ENCODE data around the gene ITGB7. TPM values are rescaled to one million over a fixed set of nuclear protein-coding genes. Genes with fewer than 3 reads are reported as not detected.

ITGB7 gene
- total RNA-seq (18.9 TPM), polyA plus RNA-seq (9.5 TPM)
- long read RNA-seq, donor 1, result 0 reads
- long read RNA-seq, donor 2, result 0 reads
- long read RNA-seq, donor 3, partial matches to known transcripts, result 11 of 12 reads
- long read RNA-seq, donor 3, other reads (novel, unspliced or antisense), result 0 of 12 reads
- long read RNA-seq, donor 4, partial matches to known transcripts, result 5 of 6 reads
- long read RNA-seq, donor 4, other reads (novel, unspliced or antisense), result 0 of 6 reads
- long read RNA-seq, donor 5, partial matches to known transcripts, result 18 of 22 reads
- long read RNA-seq, donor 5, other reads (novel, unspliced or antisense), result 0 of 22 reads
- long read RNA-seq, donor 6, partial matches to known transcripts, result 0 of 1 reads
- long read RNA-seq, donor 6, other reads (novel, unspliced or antisense), result 0 of 1 reads
- long read RNA-seq, donor 7, partial matches to known transcripts, result 9 of 10 reads
- long read RNA-seq, donor 7, other reads (novel, unspliced or antisense), result 0 of 10 reads
- long read RNA-seq, donor 8, partial matches to known transcripts, result 5 of 5 reads
- long read RNA-seq, donor 8, other reads (novel, unspliced or antisense), result 0 of 5 reads
- long read RNA-seq, donor 9, partial matches to known transcripts, result 5 of 6 reads
- long read RNA-seq, donor 9, other reads (novel, unspliced or antisense), result 0 of 6 reads
- long read RNA-seq, donor 10, partial matches to known transcripts, result 0 of 5 reads
- long read RNA-seq, donor 10, other reads (novel, unspliced or antisense), result 0 of 5 reads

- 14% methylated on average over 5 of the region's 5 CpGs for WGBS
- Histone ChIP-seq H3K27ac (ENCODE audit: low read depth in 1 of 2, low read length in 1 of 2) (peak within 1 kb of the TSS; percentile 59 to 67), H3K36me3 (ENCODE audit: control insufficient read depth in 2 of 2, insufficient read depth in 2 of 2, low read length in 1 of 2) (peaks cover 4 to 7% of the 10 kb centered on the region in 2 donors), H3K4me3 (ENCODE audit: low read length in 2 of 2) (peak within 1 kb of the TSS; percentile 14 to 31), H3K27me3 (ENCODE audit: control insufficient read depth in 2 of 2, insufficient read depth in 1 of 2, low read length in 1 of 2) (no peaks in the 10 kb centered on the region), H3K4me1 (ENCODE audit: control insufficient read depth in 2 of 2, insufficient read depth in 2 of 2, low read length in 2 of 2) (peaks cover 9 to 39% of the 10 kb centered on the region in 2 donors), H3K9me3 (ENCODE audit: control insufficient read depth in 2 of 2, insufficient read depth in 1 of 2, low read length in 1 of 2) (no peaks in the 10 kb centered on the region)
- DNase-seq (ENCODE audit: low read depth in 6 of 9, low spot score in 9 of 9), result peak in 3 of 9 donors; percentile 51 to 81 (median 71)
Measured at GRCh38 chr12:53207042-53207441, at the start of gene ITGB7. TSS of gene ITGB7 (minus strand) at chr12:53207251. CDS start at chr12:53200443, 6,808 bp downstream.

- peak in 1 of 9 donors; percentile 35 for DNase-seq (ENCODE audit: low read depth in 6 of 9, low spot score in 9 of 9)
- H3K9me3 ChIP-seq (ENCODE audit: control insufficient read depth in 2 of 2, insufficient read depth in 1 of 2, low read length in 1 of 2), result no peaks in the 10 kb centered on the region
- 65% methylated on average over 3 of the region's 3 CpGs for WGBS
- H3K4me1 ChIP-seq (ENCODE audit: control insufficient read depth in 2 of 2, insufficient read depth in 2 of 2, low read length in 2 of 2), result peaks cover 16 to 34% of the 10 kb centered on the region in 2 donors
- peaks cover 10 to 13% of the 10 kb centered on the region in 2 donors for H3K36me3 ChIP-seq (ENCODE audit: control insufficient read depth in 2 of 2, insufficient read depth in 2 of 2, low read length in 1 of 2)
- no peaks in the 10 kb centered on the region for H3K27me3 ChIP-seq (ENCODE audit: control insufficient read depth in 2 of 2, insufficient read depth in 1 of 2, low read length in 1 of 2)
- H3K27ac ChIP-seq (ENCODE audit: low read depth in 1 of 2, low read length in 1 of 2), result no peak overlapping the region
- no peak overlapping the region for H3K4me3 ChIP-seq (ENCODE audit: low read length in 2 of 2)
Measured at GRCh38 chr12:53255996-53256395, 48.9 kb upstream of the ITGB7 start.

- peaks cover 10 to 13% of the 10 kb centered on the region in 2 donors for H3K36me3 ChIP-seq (ENCODE audit: control insufficient read depth in 2 of 2, insufficient read depth in 2 of 2, low read length in 1 of 2)
- no peak overlapping the region for H3K27ac ChIP-seq (ENCODE audit: low read depth in 1 of 2, low read length in 1 of 2)
- no peaks in the 10 kb centered on the region for H3K27me3 ChIP-seq (ENCODE audit: control insufficient read depth in 2 of 2, insufficient read depth in 1 of 2, low read length in 1 of 2)
- H3K9me3 ChIP-seq (ENCODE audit: control insufficient read depth in 2 of 2, insufficient read depth in 1 of 2, low read length in 1 of 2), result no peaks in the 10 kb centered on the region
- DNase-seq (ENCODE audit: low read depth in 6 of 9, low spot score in 9 of 9), result no peak
- WGBS, result 94% methylated on average over 1 of the region's 1 CpG
- peaks cover 16 to 35% of the 10 kb centered on the region in 2 donors for H3K4me1 ChIP-seq (ENCODE audit: control insufficient read depth in 2 of 2, insufficient read depth in 2 of 2, low read length in 2 of 2)
- no peak overlapping the region for H3K4me3 ChIP-seq (ENCODE audit: low read length in 2 of 2)
Measured at GRCh38 chr12:53254816-53255545, 47.9 kb upstream of the ITGB7 start.

GRCh38 chr12:53253298-53253697 is 46.2 kb upstream of the ITGB7 start:
- H3K4me1 ChIP-seq (ENCODE audit: control insufficient read depth in 2 of 2, insufficient read depth in 2 of 2, low read length in 2 of 2), result peaks cover 16 to 35% of the 10 kb centered on the region in 2 donors
- WGBS, result 97% methylated on average over 13 of the region's 13 CpGs
- no peaks in the 10 kb centered on the region for H3K27me3 ChIP-seq (ENCODE audit: control insufficient read depth in 2 of 2, insufficient read depth in 1 of 2, low read length in 1 of 2)
- peaks cover 10 to 13% of the 10 kb centered on the region in 2 donors for H3K36me3 ChIP-seq (ENCODE audit: control insufficient read depth in 2 of 2, insufficient read depth in 2 of 2, low read length in 1 of 2)
- no peak for DNase-seq (ENCODE audit: low read depth in 6 of 9, low spot score in 9 of 9)
- no peaks in the 10 kb centered on the region for H3K9me3 ChIP-seq (ENCODE audit: control insufficient read depth in 2 of 2, insufficient read depth in 1 of 2, low read length in 1 of 2)
- no peak overlapping the region for H3K27ac ChIP-seq (ENCODE audit: low read depth in 1 of 2, low read length in 1 of 2)
- no peak overlapping the region for H3K4me3 ChIP-seq (ENCODE audit: low read length in 2 of 2)

GRCh38 chr12:53252349-53252916 is 45.4 kb upstream of the ITGB7 start:
- H3K9me3 ChIP-seq (ENCODE audit: control insufficient read depth in 2 of 2, insufficient read depth in 1 of 2, low read length in 1 of 2), result no peaks in the 10 kb centered on the region
- no peak for DNase-seq (ENCODE audit: low read depth in 6 of 9, low spot score in 9 of 9)
- H3K36me3 ChIP-seq (ENCODE audit: control insufficient read depth in 2 of 2, insufficient read depth in 2 of 2, low read length in 1 of 2), result peaks cover 10 to 13% of the 10 kb centered on the region in 2 donors
- H3K27me3 ChIP-seq (ENCODE audit: control insufficient read depth in 2 of 2, insufficient read depth in 1 of 2, low read length in 1 of 2), result no peaks in the 10 kb centered on the region
- peak overlapping the region; percentile 2 to 89 for H3K27ac ChIP-seq (ENCODE audit: low read depth in 1 of 2, low read length in 1 of 2)
- H3K4me3 ChIP-seq (ENCODE audit: low read length in 2 of 2), result peak overlapping the region; percentile 78 to 90
- 19% methylated on average over 19 of the region's 19 CpGs for WGBS
- H3K4me1 ChIP-seq (ENCODE audit: control insufficient read depth in 2 of 2, insufficient read depth in 2 of 2, low read length in 2 of 2), result peaks cover 16 to 35% of the 10 kb centered on the region in 2 donors

- H3K4me3 ChIP-seq (ENCODE audit: low read length in 2 of 2), result peak overlapping the region; percentile 78 to 90
- peak overlapping the region; percentile 29 to 89 for H3K27ac ChIP-seq (ENCODE audit: low read depth in 1 of 2, low read length in 1 of 2)
- peaks cover 16 to 35% of the 10 kb centered on the region in 2 donors for H3K4me1 ChIP-seq (ENCODE audit: control insufficient read depth in 2 of 2, insufficient read depth in 2 of 2, low read length in 2 of 2)
- no peaks in the 10 kb centered on the region for H3K27me3 ChIP-seq (ENCODE audit: control insufficient read depth in 2 of 2, insufficient read depth in 1 of 2, low read length in 1 of 2)
- WGBS, result 2% methylated on average over 51 of the region's 51 CpGs
- peak in 5 of 9 donors; percentile 54 to 81 (median 64) for DNase-seq (ENCODE audit: low read depth in 6 of 9, low spot score in 9 of 9)
- H3K9me3 ChIP-seq (ENCODE audit: control insufficient read depth in 2 of 2, insufficient read depth in 1 of 2, low read length in 1 of 2), result no peaks in the 10 kb centered on the region
- peaks cover 10 to 13% of the 10 kb centered on the region in 2 donors for H3K36me3 ChIP-seq (ENCODE audit: control insufficient read depth in 2 of 2, insufficient read depth in 2 of 2, low read length in 1 of 2)
Measured at GRCh38 chr12:53251477-53252348, 44.7 kb upstream of the ITGB7 start.

GRCh38 chr12:53245286-53245685 is 38.2 kb upstream of the ITGB7 start:
- peaks cover 0 to 9% of the 10 kb centered on the region in 2 donors for H3K27me3 ChIP-seq (ENCODE audit: control insufficient read depth in 2 of 2, insufficient read depth in 1 of 2, low read length in 1 of 2)
- H3K36me3 ChIP-seq (ENCODE audit: control insufficient read depth in 2 of 2, insufficient read depth in 2 of 2, low read length in 1 of 2), result no peaks in the 10 kb centered on the region
- no peaks in the 10 kb centered on the region for H3K4me1 ChIP-seq (ENCODE audit: control insufficient read depth in 2 of 2, insufficient read depth in 2 of 2, low read length in 2 of 2)
- H3K27ac ChIP-seq (ENCODE audit: low read depth in 1 of 2, low read length in 1 of 2), result no peak overlapping the region
- no peak overlapping the region for H3K4me3 ChIP-seq (ENCODE audit: low read length in 2 of 2)
- no peak for DNase-seq (ENCODE audit: low read depth in 6 of 9, low spot score in 9 of 9)
- H3K9me3 ChIP-seq (ENCODE audit: control insufficient read depth in 2 of 2, insufficient read depth in 1 of 2, low read length in 1 of 2), result no peaks in the 10 kb centered on the region
- WGBS, result 93% methylated on average over 3 of the region's 3 CpGs

GRCh38 chr12:53244337-53244736 is 37.3 kb upstream of the ITGB7 start:
- no peak overlapping the region for H3K27ac ChIP-seq (ENCODE audit: low read depth in 1 of 2, low read length in 1 of 2)
- no peak for DNase-seq (ENCODE audit: low read depth in 6 of 9, low spot score in 9 of 9)
- no peak overlapping the region for H3K4me3 ChIP-seq (ENCODE audit: low read length in 2 of 2)
- H3K36me3 ChIP-seq (ENCODE audit: control insufficient read depth in 2 of 2, insufficient read depth in 2 of 2, low read length in 1 of 2), result no peaks in the 10 kb centered on the region
- no peaks in the 10 kb centered on the region for H3K9me3 ChIP-seq (ENCODE audit: control insufficient read depth in 2 of 2, insufficient read depth in 1 of 2, low read length in 1 of 2)
- peaks cover 0 to 9% of the 10 kb centered on the region in 2 donors for H3K27me3 ChIP-seq (ENCODE audit: control insufficient read depth in 2 of 2, insufficient read depth in 1 of 2, low read length in 1 of 2)
- WGBS, result 93% methylated on average over 1 of the region's 1 CpG
- H3K4me1 ChIP-seq (ENCODE audit: control insufficient read depth in 2 of 2, insufficient read depth in 2 of 2, low read length in 2 of 2), result no peaks in the 10 kb centered on the region
